ENCODE results near the gene NOA1. TPM values are rescaled to one million over a fixed set of nuclear protein-coding genes. Genes with fewer than 3 reads are reported as not detected.

NOA1 gene
- total RNA-seq, 5 donors from 2014 or later (not counting 1 experiment from before 2014, with no cell fraction given), result 15.2 to 27.2 (median 22.1) TPM

GRCh38 chr4:56978750-56979303, 1.4 kb upstream of the NOA1 start, which contains the start of gene POLR2B:
TSS of gene POLR2B (plus strand) at chr4:56978896. CDS start at chr4:56978986, 90 bp downstream.
- Mint-ChIP-seq H3K4me3 (peak within 1 kb of the TSS; percentile 100), H3K27ac (peak within 1 kb of the TSS; percentile 98), H3K9me3 (peaks cover 0 to under 1% (median 0%) of the 10 kb centered on the region in 3 donors), H3K36me3 (peaks cover 21% of the 10 kb centered on the region), H3K27me3 (no peaks in the 10 kb centered on the region), H3K4me1 (peaks cover 66 to 72% (median 69%) of the 10 kb centered on the region in 3 donors)
- Histone ChIP-seq H3K4me1 (ENCODE audit: control insufficient read depth in 1 of 2, extremely low read depth in 1 of 2, insufficient read depth in 2 of 2, low read length in 2 of 2) (peaks cover 28 to 59% of the 10 kb centered on the region in 2 experiments), H3K27ac (ENCODE audit: low read length) (peak within 1 kb of the TSS; percentile 80), H3K27me3 (replicated peaks in 1 of 2; ENCODE audit: control insufficient read depth in 2 of 2, extremely low read depth in 1 of 2, insufficient read depth in 2 of 2, low read length in 1 of 2) (no peaks in the 10 kb centered on the region), H3K36me3 (ENCODE audit: control insufficient read depth in 2 of 2, extremely low read depth in 1 of 2, insufficient read depth in 1 of 2, low read length in 1 of 2) (peaks cover 7 to 8% of the 10 kb centered on the region in 2 donors), H3K9me3 (no peaks in the 10 kb centered on the region), H3K4me3 (ENCODE audit: control insufficient read depth in 1 of 2, extremely low read depth in 1 of 2, low read length in 1 of 2) (peak within 1 kb of the TSS; percentile 98 to 99)
- DNase-seq (peak; percentile 53 to 89 (median 69)), ATAC-seq (replicated peaks in 1 of 4) (peak; percentile 42 to 51 (median 45))
- POLR2A ChIA-PET, result interaction anchor here (0.5 to 2.9 kb wide), 10 partner anchors 12 to 591 kb away, joined by 3 to 26 read pairs (median 5); partner anchors contain the start of genes AASDH (in 1 of the 2), PAICS (in 1 of the 2), PPAT (in 1 of the 2) and REST (in 1 of the 2)
- WGBS (ENCODE audit: insufficient coverage), result 0% methylated on average over 26 of the region's 37 CpGs
- CTCF ChIA-PET, result interaction anchor here (0.5 to 2.0 kb wide), 12 partner anchors 10 to 1082 kb away, joined by 3 to 8 read pairs (median 3); partner anchors contain the start of genes CEP135 (in 1 of the 2) and REST (in 1 of the 2)

- peaks cover 18 to 46% of the 10 kb centered on the region in 2 experiments for H3K4me1 ChIP-seq (ENCODE audit: control insufficient read depth in 1 of 2, extremely low read depth in 1 of 2, insufficient read depth in 2 of 2, low read length in 2 of 2)
- CTCF ChIA-PET, result interaction anchor here (0.7 to 1.7 kb wide), 8 partner anchors 11 to 590 kb away, joined by 3 to 22 read pairs (median 4); partner anchors contain the start of genes AASDH (in 1 of the 2), PAICS (in 1 of the 2), PPAT (in 1 of the 2) and REST (in 1 of the 2)
- WGBS (ENCODE audit: insufficient coverage), result 1% methylated on average over 46 of the region's 46 CpGs
Observed at GRCh38 chr4:56976837-56977320, 527 bp downstream of the NOA1 start.

GRCh38 chr4:56976283-56976836, 1.0 kb downstream of the NOA1 start:
- H3K9me3 ChIP-seq, result no peaks in the 10 kb centered on the region
- peaks cover 8 to 30% of the 10 kb centered on the region in 2 donors for H3K36me3 ChIP-seq (ENCODE audit: control insufficient read depth in 2 of 2, extremely low read depth in 1 of 2, insufficient read depth in 1 of 2, low read length in 1 of 2)
- Mint-ChIP-seq H3K36me3 (peaks cover 33% of the 10 kb centered on the region), H3K4me3 (peak overlapping the region; percentile 100), H3K27ac (peak overlapping the region; percentile 62 to 79), H3K27me3 (no peaks in the 10 kb centered on the region), H3K9me3 (peaks cover 0 to 10% (median 7%) of the 10 kb centered on the region in 3 donors), H3K4me1 (peaks cover 57 to 72% (median 58%) of the 10 kb centered on the region in 3 donors)
- H3K4me1 ChIP-seq (ENCODE audit: control insufficient read depth in 1 of 2, extremely low read depth in 1 of 2, insufficient read depth in 2 of 2, low read length in 2 of 2), result peaks cover 17 to 45% of the 10 kb centered on the region in 2 experiments
- peak overlapping the region; percentile 98 to 99 for H3K4me3 ChIP-seq (ENCODE audit: control insufficient read depth in 1 of 2, extremely low read depth in 1 of 2, low read length in 1 of 2)
- CTCF ChIA-PET, result interaction anchor here (0.8 to 1.7 kb wide), 3 partner anchors 11 to 68 kb away, joined by 3 to 22 read pairs (median 6); partner anchors contain the start of gene REST (in 1 of the 2)
- ATAC-seq (replicated peaks in 1 of 4) (no peak), DNase-seq (peak in 4 of 35 experiments; percentile 2 to 16 (median 4))
- POLR2A ChIA-PET, result interaction anchor here (1.6 to 2.9 kb wide), 4 partner anchors 67 to 589 kb away, joined by 6 to 26 read pairs (median 10); partner anchors contain the start of genes AASDH (in 1 of the 2) and REST (in 1 of the 2)
- H3K27me3 ChIP-seq (replicated peaks in 1 of 2; ENCODE audit: control insufficient read depth in 2 of 2, extremely low read depth in 1 of 2, insufficient read depth in 2 of 2, low read length in 1 of 2), result no peaks in the 10 kb centered on the region
- 3% methylated on average over 35 of the region's 35 CpGs for WGBS (ENCODE audit: insufficient coverage)
- no peak overlapping the region for H3K27ac ChIP-seq (ENCODE audit: low read length)

More at GRCh38 chr4:56976837-56977320, 527 bp downstream of the NOA1 start:
- peaks cover 8 to 26% of the 10 kb centered on the region in 2 donors for H3K36me3 ChIP-seq (ENCODE audit: control insufficient read depth in 2 of 2, extremely low read depth in 1 of 2, insufficient read depth in 1 of 2, low read length in 1 of 2)
- peak overlapping the region; percentile 98 to 99 for H3K4me3 ChIP-seq (ENCODE audit: control insufficient read depth in 1 of 2, extremely low read depth in 1 of 2, low read length in 1 of 2)
- ATAC-seq (replicated peaks in 1 of 4), result peak; percentile 51 to 62 (median 54)
- Mint-ChIP-seq H3K27ac (peak overlapping the region; percentile 96 to 98), H3K36me3 (peaks cover 35% of the 10 kb centered on the region), H3K27me3 (no peaks in the 10 kb centered on the region), H3K9me3 (peaks cover 0 to 10% (median 7%) of the 10 kb centered on the region in 3 donors), H3K4me1 (peaks cover 59 to 74% (median 63%) of the 10 kb centered on the region in 3 donors), H3K4me3 (peak overlapping the region; percentile 100)
- DNase-seq, result peak; percentile 7 to 67 (median 45)
- POLR2A ChIA-PET, result interaction anchor here (0.5 to 2.9 kb wide), 13 partner anchors 22 to 590 kb away, joined by 3 to 26 read pairs (median 5); partner anchors contain the start of genes AASDH (in 2 of the 2) and REST (in 1 of the 2)
- peak overlapping the region; percentile 80 for H3K27ac ChIP-seq (ENCODE audit: low read length)
- no peaks in the 10 kb centered on the region for H3K27me3 ChIP-seq (replicated peaks in 1 of 2; ENCODE audit: control insufficient read depth in 2 of 2, extremely low read depth in 1 of 2, insufficient read depth in 2 of 2, low read length in 1 of 2)
- H3K9me3 ChIP-seq, result no peaks in the 10 kb centered on the region

- peaks cover 0 to 10% (median 7%) of the 10 kb centered on the region in 3 donors for H3K9me3 Mint-ChIP-seq
- Histone ChIP-seq H3K27me3 (replicated peaks in 1 of 2; ENCODE audit: control insufficient read depth in 2 of 2, extremely low read depth in 1 of 2, insufficient read depth in 2 of 2, low read length in 1 of 2) (no peaks in the 10 kb centered on the region), H3K36me3 (ENCODE audit: control insufficient read depth in 2 of 2, extremely low read depth in 1 of 2, insufficient read depth in 1 of 2, low read length in 1 of 2) (peaks cover 8 to 56% of the 10 kb centered on the region in 2 donors), H3K4me3 (ENCODE audit: control insufficient read depth in 1 of 2, extremely low read depth in 1 of 2, low read length in 1 of 2) (no peak overlapping the region), H3K27ac (ENCODE audit: low read length) (no peak overlapping the region), H3K4me1 (ENCODE audit: control insufficient read depth in 1 of 2, extremely low read depth in 1 of 2, insufficient read depth in 2 of 2, low read length in 2 of 2) (peaks cover 6 to 27% of the 10 kb centered on the region in 2 experiments), H3K9me3 (no peaks in the 10 kb centered on the region)
- no CpG with 5 or more reads among the region's 3 CpGs for WGBS (ENCODE audit: insufficient coverage)
- H3K36me3 Mint-ChIP-seq, result peaks cover 40% of the 10 kb centered on the region
- no peak for DNase-seq
- H3K4me1 Mint-ChIP-seq, result peaks cover 37 to 54% (median 42%) of the 10 kb centered on the region in 3 donors
- CTCF ChIA-PET, result no interaction called here
- H3K4me3 Mint-ChIP-seq, result peak overlapping the region in 1 of 3 donors; percentile 65
- H3K27ac Mint-ChIP-seq, result no peak overlapping the region
- H3K27me3 Mint-ChIP-seq, result no peaks in the 10 kb centered on the region
- no peak for ATAC-seq (replicated peaks in 1 of 4)
- POLR2A ChIA-PET, result no interaction called here
Observed at GRCh38 chr4:56973336-56973735, 4.1 kb downstream of the NOA1 start.

- ATAC-seq (replicated peaks in 1 of 4), result no peak
- H3K4me3 Mint-ChIP-seq, result peak overlapping the region in 1 of 3 donors; percentile 21
- H3K27me3 ChIP-seq (replicated peaks in 1 of 2; ENCODE audit: control insufficient read depth in 2 of 2, extremely low read depth in 1 of 2, insufficient read depth in 2 of 2, low read length in 1 of 2), result no peaks in the 10 kb centered on the region
- peaks cover 0 to 10% (median 7%) of the 10 kb centered on the region in 3 donors for H3K9me3 Mint-ChIP-seq
- peaks cover 35 to 54% (median 42%) of the 10 kb centered on the region in 3 donors for H3K4me1 Mint-ChIP-seq
- H3K27ac ChIP-seq (ENCODE audit: low read length), result no peak overlapping the region
- no peaks in the 10 kb centered on the region for H3K27me3 Mint-ChIP-seq
- ChIA-PET CTCF (no interaction called here), POLR2A (no interaction called here)
- peaks cover 6 to 27% of the 10 kb centered on the region in 2 experiments for H3K4me1 ChIP-seq (ENCODE audit: control insufficient read depth in 1 of 2, extremely low read depth in 1 of 2, insufficient read depth in 2 of 2, low read length in 2 of 2)
- H3K4me3 ChIP-seq (ENCODE audit: control insufficient read depth in 1 of 2, extremely low read depth in 1 of 2, low read length in 1 of 2), result no peak overlapping the region
- H3K36me3 ChIP-seq (ENCODE audit: control insufficient read depth in 2 of 2, extremely low read depth in 1 of 2, insufficient read depth in 1 of 2, low read length in 1 of 2), result peaks cover 8 to 62% of the 10 kb centered on the region in 2 donors
- no peaks in the 10 kb centered on the region for H3K9me3 ChIP-seq
- peaks cover 40% of the 10 kb centered on the region for H3K36me3 Mint-ChIP-seq
- no peak for DNase-seq
- H3K27ac Mint-ChIP-seq, result no peak overlapping the region
Observed at GRCh38 chr4:56972809-56973208, 4.6 kb downstream of the NOA1 start.

- Histone ChIP-seq H3K36me3 (ENCODE audit: control insufficient read depth in 2 of 2, extremely low read depth in 1 of 2, insufficient read depth in 1 of 2, low read length in 1 of 2) (peaks cover 8 to 66% of the 10 kb centered on the region in 2 donors), H3K4me1 (ENCODE audit: control insufficient read depth in 1 of 2, extremely low read depth in 1 of 2, insufficient read depth in 2 of 2, low read length in 2 of 2) (peaks cover 6 to 27% of the 10 kb centered on the region in 2 experiments), H3K4me3 (ENCODE audit: control insufficient read depth in 1 of 2, extremely low read depth in 1 of 2, low read length in 1 of 2) (no peak overlapping the region), H3K9me3 (no peaks in the 10 kb centered on the region), H3K27me3 (replicated peaks in 1 of 2; ENCODE audit: control insufficient read depth in 2 of 2, extremely low read depth in 1 of 2, insufficient read depth in 2 of 2, low read length in 1 of 2) (no peaks in the 10 kb centered on the region), H3K27ac (ENCODE audit: low read length) (no peak overlapping the region)
- Mint-ChIP-seq H3K27me3 (no peaks in the 10 kb centered on the region), H3K27ac (no peak overlapping the region), H3K9me3 (peaks cover 0 to 10% (median 7%) of the 10 kb centered on the region in 3 donors), H3K36me3 (peaks cover 39% of the 10 kb centered on the region), H3K4me3 (no peak overlapping the region), H3K4me1 (peaks cover 31 to 51% (median 40%) of the 10 kb centered on the region in 3 donors)
- ChIA-PET CTCF (no interaction called here), POLR2A (no interaction called here)
- ATAC-seq (replicated peaks in 1 of 4) (no peak), DNase-seq (no peak)
- WGBS (ENCODE audit: insufficient coverage), result no CpG with 5 or more reads among the region's 2 CpGs
Observed at GRCh38 chr4:56972389-56972788, 5.0 kb downstream of the NOA1 start.
